PFSK-1 (cell line): ENCODE results near the gene EXOSC2.

Experiments
- FOXP2 ChIP-seq: optimal IDR thresholded peaks from 2 replicates; pipeline ENCODE3; 2011; ENCODE audit warnings: borderline replicate concordance, control low read depth, inconsistent platforms; ENCODE audit not compliant: insufficient read depth; ENCODE audit errors: extremely low read length, extremely low read depth
- POLR2AphosphoS5 ChIP-seq: IDR thresholded peaks from 2 replicates; pipeline ENCODE4 v1.6.1; 2012; ENCODE audit warnings: low read depth, mild to moderate bottlenecking, control low read depth, low read length, moderate library complexity
- REST ChIP-seq, 2 experiments: IDR thresholded peaks; 2 replicates each; pipeline versions ENCODE4 v1.6.1 to v1.8.0; 2011 to 2012; ENCODE audit warnings: low read depth in 2 of 2, low read length in 2 of 2, control low read depth in 1 of 2, inconsistent platforms in 1 of 2, mild to moderate bottlenecking in 1 of 2, moderate library complexity in 1 of 2; ENCODE audit not compliant: insufficient read depth in 1 of 2
- SIN3A ChIP-seq: IDR thresholded peaks from 2 replicates; pipeline ENCODE4 v1.6.1; 2012; ENCODE audit warnings: mild to moderate bottlenecking, low read length, moderate library complexity, borderline replicate concordance; ENCODE audit not compliant: insufficient read depth
- TAF1 ChIP-seq: IDR thresholded peaks from 2 replicates; pipeline ENCODE4 v1.6.1; 2012; ENCODE audit warnings: low read length, control low read depth, borderline replicate concordance; ENCODE audit not compliant: insufficient read depth

GRCh38 chr9:130743656-130744055 is 50.1 kb downstream of the EXOSC2 start:
- TF ChIP-seq TAF1 (no peak), SIN3A (no peak), REST (IDR thresholded peaks at IDR 0.05; ENCODE audit: insufficient read depth in 1 of 2, low read depth in 2 of 2, low read length in 2 of 2) (no peak), POLR2AphosphoS5 (no peak), FOXP2 (no peak)
